ENCODE results near the gene CCDC187.
"Not testable (repeated sequence)": the region's sequence is repeated elsewhere in the genome, so short reads cannot be mapped to it uniquely, and the experiment has no call there.

Gene CCDC187

DNA sequence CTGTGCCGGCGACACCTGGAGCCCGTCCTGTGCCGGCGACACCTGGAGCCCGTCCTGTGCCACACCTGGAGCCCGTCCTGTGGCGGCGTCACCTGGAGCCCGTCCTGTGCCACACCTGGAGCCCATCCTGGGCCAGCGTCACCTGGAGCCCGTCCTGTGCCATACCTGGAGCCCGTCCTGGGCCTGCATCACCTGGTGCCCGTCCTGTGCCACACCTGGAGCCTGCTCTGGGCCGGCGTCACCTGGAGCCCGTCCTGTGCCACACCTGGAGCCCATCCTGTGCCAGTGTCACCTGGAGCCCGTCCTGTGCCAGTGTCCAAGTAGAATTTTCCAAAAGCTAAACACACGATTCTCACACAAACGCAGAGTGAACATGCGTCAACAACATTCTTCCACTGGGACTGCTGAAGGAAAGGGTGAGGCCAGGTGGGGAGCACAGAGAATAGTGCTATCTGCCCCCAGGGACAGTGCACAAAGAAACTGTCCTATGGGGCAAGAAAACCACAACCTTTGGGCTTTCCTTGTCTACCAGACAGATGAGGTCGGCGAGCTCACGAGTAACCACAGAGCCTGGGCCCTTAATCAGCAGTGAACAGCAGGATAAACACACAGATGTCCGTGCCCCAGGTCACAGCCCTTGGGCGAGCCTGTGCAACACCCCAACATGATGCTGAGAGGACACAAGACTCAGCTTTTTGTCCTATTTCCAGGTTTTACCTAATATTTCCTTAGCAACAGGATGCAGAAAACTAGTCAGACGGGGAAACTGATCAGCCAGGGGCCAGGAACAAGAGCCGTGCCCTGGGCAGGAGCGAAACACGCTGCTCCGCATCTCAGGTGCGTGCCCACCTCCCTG is 66.2 kb downstream of the CCDC187 start:
- no peak for DNase-seq

DNA sequence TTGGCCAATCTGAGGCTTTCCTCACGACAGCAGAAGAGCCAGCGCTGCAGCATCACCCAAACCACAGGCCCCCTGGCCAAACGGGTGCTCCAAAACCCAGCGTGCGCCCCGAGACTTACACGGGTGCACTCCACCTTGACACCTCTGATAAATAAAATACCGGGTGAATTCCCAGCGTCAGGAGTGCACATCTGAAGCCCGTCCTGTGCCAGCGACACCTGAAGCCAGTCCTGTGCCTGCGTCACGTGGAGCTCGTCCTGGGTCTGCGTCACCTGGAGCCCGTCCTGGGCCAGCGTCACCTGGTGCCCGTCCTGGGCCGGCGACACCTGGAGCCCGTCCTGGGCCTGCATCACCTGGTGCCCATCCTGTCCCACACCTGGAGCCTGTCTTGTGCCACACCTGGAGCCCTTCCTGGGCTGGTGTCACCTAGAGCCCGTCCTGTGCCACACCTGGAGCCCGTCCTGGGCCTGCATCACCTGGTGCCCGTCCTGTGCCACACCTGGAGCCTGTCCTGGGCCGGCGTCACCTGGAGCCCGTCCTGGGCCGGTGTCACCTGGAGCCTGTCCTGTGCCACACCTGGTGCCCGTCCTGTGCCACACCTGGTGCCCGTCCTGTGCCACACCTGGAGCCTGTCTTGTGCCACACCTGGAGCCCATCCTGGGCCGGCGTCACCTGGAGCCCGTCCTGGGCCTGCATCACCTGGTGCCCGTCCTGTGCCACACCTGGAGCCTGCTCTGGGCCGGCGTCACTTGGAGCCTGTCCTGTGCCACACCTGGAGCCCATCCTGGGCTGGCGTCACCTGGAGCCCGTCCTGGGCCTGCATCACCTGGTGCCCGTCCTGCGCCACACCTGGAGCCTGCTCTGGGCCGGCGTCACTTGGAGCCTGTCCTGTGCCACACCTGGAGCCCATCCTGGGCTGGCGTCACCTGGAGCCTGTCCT is 67.2 kb downstream of the CCDC187 start:
- not testable (repeated sequence) for DNase-seq

DNA sequence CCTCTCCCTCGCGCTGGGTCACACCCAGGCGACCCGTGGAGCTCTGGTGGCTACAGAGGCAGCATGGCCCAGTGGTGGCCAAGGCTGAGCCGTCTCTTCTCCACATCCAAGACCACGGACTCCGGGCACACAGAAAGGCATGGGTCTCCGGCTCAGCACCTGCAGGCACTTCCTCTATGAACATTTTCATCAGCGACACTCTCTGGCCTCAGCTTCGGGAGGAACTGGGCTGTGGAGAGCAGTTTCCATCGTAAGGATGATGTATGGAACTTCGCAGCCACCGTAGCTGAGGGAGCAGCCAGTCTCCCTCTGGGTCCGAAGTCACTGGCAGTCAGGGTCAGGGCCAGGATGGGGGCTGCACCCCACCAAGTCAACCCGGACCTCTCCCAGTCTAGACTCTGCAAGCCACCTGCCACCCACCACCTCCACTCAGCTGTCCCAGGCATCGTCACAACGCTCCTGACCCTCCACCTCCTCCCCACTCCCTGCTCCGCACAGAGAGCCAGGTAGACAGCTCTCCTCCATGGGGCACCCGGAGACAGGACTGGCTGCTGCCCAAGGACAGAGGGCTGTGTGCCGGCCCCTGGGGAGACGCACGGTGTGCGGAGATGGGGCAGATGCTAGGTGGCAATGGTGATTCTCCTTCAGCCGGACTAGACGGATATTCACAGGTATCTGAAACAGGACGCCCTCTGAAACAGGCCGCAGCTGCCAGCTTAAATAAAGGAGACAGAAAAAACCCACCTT is 68.0 kb downstream of the CCDC187 start:
- DNase-seq: no peak

DNA sequence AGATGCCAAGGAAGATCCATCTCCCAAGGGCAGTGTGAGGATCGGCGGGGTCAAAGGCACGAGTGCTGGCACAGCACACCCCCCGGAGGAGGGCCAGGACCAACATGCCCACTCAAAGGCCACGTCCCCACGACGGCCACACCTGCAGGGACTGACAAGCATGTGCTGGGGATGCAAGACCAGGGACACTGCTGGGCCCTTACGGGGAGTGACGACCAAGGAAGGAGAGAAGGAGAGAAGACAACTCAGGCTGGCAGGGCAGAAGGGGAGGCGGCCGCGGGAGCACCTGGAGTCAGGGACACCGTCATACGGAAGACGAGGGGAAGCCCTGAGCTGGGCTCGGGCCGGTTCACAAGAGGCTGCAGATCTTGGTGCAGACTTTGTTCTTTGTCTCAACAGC is 68.7 kb downstream of the CCDC187 start:
- DNase-seq: no peak

DNA sequence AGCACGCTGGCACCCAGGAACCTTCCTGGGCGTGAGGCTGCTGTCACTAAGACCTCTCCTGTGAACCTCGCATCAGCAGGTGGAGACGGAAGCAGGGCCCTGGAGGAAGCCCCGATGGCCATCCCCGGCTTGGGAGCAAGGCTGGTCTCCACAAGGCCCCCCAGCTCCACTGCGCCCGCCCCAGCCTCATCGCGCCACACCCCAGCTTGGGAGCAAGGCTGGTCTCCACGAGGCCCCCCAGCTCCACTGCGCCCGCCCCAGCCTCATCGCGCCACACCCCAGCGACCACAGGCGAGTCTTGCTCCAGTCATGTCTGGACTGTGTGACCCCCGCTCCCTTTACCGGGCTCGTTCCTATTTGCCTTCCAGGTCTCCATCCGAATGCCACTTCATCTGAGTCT is 69.3 kb downstream of the CCDC187 start:
- no peak for DNase-seq

DNA sequence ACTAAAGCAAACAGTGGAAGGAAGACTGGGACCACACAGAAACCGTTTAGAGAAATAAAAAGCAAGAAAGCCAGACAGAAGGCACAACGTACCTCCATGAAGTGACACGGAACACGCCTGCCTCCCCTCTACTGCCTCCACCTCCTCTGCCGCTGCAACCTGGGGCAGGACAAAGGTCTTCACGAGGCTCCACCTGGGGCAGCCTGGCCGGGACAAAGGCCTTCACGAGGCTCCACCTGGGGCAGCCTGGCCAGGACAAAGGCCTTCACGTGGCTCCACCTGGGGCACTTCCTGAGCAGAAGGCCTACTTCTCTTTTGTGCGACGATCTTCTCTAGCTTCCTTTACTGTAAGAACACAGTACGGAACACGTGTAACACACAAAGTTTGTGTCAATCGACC is 70.0 kb downstream of the CCDC187 start:
- no peak for DNase-seq

DNA sequence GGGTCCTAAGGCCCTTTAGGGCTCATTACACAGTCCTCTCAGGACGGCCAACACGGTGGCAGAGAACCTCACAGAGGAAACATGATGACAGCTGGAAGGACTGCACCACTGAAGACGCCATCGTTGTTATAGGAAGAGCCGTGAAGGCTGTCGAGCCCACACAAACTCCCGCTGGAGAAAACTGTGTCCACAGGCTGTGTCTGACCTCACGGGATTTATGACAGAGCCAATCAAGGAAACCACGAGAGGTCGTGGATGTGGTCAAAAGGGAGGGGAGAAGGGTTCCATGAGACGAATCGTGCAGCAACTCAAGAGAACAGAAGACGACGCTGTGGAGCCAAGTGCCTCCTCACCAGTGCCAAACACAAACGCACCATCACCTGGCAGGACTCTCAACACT is 70.5 kb downstream of the CCDC187 start:
- no peak for DNase-seq

DNA sequence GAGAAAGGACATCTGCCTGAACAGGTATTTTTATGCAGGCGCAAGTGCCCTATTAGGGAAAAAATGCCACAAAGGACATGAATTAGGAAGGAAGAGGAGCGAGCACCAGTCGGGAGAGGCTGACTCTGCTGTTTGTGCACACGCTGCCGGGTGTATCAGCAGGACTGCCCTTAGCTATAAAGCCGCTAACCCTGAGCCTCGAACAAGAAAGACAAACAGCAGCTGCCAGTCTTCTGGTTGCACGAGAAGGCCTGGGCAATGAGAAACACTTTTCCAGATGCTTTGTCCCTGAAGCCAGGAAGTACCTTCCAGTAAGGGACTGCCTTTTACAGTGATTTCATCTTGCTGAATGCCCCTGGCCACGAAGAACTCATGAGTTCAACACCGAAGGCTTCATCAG is 70.9 kb downstream of the CCDC187 start:
- no peak for DNase-seq

DNA sequence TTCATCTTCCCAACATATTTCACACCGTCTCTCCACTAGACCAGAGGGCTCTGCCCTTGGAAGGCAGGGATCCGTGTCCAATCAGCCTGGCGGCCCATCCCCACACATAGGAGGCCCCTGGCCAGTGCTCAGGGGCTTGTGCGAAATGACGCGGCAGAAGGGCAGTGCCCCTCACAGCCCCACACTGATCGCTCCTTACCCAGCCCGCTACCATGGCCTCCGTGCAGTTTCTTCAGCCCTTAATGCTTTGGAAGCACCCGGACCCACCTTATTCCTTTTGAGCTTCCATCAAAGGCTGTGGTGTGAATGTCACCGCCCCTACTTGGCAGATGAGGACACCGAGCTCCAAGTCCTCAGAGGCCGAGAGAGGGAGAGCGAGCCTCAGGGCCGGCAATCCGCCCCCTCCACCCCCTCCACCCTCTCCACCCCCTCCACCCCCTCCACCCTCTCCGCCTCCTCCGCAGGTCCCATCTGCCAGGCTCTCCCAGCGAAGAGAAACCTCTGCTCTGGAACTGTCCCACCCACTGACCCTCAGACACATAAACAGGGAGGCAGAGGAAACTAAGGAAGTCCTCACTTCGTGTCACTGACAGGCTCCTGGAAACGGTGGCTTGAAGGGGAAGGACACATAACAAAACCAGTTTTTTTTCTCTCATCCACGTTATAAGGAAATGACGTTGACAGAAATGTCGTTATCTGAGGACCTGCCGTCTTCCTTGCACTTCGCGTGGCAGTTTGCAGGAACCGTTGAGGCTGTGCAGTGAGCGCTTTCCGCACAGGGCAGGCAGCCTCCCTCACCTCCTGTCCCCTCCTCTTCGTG is 72.2 kb downstream of the CCDC187 start:
- DNase-seq: no peak

DNA sequence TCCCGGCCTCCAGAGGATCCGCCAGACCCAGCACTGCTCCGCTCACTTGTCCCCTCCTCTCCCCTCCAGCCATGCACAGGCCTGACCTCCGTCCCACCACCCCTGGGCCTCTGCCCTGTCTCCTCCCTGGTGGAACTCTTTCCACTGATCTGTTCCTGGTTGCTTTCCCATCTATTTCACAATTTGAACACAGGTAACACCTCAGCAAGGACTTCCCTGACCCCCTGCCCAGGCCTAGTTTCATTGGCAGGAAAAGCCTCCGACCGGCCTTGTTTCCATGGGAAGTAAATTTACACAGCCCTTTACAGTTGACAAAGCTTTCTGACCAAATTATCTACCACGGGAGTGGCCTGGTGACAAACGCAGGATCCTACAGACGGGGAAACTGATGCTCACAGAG is 73.1 kb downstream of the CCDC187 start:
- no peak for DNase-seq

DNA sequence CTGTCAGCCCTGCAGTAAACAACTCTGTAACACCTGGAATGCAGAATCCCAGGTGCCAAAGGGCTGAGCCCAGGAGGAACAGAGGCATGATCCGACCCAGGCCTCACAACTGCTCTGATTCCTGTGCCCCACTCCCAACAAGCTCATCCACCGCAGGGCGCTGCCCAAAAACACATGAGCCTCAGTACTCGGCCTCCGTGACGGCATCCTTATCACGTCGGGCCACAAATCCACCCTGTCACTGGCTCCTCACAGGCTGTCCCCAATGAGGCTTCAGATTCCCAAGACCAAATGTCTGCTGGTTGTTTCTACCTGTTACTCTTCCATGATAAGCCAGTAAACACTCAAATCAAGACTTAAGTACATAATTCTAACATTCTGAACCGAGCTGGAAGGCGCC is 73.5 kb downstream of the CCDC187 start:
- DNase-seq: no peak

DNA sequence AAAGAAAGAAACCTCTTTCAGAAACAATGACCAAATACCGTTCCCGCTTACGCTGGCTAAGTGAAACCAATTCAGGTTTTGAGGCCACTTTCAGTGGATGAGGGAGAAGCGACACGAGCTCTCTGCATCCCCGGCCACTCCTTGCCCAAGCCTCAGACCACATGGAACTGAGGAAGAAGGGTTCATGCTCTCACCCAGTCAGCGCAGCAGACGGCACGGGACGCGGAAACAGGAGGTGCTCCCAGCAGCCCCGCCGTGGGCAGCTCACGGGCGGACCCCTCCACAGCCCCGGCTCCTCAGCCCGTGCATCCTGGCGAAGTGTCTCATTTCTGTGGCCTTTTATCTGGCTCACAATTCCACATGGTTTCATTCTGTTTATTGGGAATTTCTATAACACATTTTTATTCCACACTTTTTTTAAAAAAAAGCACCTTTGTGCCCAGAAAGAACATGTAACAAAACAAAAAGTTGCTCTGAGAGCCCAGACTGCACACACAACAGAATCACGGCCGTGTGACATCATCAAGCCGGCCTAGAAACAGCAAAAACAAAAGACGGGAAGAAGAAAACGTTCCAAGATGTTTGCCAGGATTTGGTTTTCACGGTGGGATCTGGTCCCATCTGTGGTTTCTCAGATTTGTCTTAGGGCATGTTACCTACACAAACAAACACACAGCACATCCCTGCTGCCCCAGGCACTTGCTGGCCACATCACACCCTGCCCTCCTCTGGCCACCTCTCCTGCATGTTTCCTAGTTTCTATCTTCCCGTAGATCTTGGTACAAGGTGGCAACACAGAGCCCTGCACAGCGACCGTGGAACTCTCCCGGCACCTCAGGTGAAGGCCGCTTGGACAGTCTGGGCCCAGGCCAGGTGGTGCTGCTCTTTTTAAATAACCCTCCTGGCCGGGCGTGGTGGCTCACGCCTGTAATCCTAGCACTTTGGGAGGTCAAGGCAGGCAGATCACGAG is 74.5 kb downstream of the CCDC187 start:
- no peak for DNase-seq

DNA sequence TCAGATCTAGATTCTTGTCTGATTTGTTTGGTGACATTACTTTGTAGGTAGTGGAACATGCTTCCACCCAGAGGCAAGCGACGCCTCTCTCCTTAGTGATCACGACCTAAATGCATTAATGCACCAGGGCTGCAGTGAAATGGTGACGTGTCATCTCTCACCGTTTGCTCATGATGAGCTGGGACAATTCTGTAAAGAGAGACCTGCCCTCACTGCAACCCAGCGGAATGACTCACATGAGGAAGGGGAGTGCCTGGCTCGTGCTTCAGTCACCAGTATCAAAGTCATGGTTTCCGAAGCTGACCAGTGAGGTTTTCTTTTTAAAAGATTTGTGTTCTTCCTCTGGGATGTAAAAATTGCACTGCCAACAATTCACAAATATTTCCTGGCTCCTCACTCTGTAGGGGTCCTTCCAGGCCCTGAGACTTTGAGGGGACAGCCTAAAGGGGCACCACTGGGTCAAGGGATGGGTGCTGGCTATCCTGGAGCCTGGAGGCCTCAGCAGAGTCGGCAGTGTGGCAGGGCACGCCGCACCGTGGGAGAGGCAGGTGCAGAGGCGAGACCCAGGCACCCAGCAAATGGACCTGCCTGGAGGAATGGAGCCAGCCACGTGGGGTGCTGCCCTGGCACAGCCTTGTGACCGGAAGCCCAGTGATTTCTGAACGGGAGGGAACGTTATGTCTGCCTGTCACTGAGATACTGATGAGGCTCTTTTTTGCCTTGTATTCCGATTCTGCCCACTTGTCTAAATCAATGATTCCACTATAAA is 75.6 kb downstream of the CCDC187 start:
- DNase-seq: no peak

DNA sequence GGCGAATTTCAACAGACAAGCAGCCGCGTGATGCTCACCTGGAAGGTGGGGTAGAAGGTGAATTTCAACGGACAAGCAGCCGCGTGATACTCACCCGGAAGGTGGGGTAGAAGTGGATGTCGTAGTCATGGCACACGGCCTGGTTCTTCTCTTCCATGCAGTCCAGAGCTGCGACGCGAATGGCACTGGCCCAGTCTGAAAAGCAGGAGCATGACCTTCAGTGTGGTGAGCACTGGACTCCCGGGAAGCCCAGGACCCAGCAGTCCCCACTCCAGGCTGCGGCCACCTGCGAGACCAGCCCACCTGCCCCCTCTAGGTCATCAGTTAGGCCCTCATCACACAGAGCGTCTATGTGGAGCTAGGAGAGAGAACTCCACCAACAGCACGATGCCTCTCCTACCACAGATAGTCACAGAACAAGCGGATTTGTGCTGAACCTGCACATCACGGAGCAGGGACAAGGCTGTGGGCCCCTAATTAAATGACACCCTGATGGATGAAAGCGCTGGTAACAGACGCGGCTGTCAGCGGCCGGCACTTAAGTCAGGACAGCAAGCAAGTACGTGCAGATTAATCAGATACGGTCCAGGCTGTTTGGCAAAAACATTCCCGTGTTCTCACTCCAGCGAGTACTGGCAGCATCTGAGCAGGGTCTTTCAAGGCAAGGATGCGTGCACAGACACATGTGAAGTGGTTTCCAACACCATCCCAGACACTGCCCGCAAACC is 77.0 kb downstream of the CCDC187 start:
- DNase-seq: no peak

DNA sequence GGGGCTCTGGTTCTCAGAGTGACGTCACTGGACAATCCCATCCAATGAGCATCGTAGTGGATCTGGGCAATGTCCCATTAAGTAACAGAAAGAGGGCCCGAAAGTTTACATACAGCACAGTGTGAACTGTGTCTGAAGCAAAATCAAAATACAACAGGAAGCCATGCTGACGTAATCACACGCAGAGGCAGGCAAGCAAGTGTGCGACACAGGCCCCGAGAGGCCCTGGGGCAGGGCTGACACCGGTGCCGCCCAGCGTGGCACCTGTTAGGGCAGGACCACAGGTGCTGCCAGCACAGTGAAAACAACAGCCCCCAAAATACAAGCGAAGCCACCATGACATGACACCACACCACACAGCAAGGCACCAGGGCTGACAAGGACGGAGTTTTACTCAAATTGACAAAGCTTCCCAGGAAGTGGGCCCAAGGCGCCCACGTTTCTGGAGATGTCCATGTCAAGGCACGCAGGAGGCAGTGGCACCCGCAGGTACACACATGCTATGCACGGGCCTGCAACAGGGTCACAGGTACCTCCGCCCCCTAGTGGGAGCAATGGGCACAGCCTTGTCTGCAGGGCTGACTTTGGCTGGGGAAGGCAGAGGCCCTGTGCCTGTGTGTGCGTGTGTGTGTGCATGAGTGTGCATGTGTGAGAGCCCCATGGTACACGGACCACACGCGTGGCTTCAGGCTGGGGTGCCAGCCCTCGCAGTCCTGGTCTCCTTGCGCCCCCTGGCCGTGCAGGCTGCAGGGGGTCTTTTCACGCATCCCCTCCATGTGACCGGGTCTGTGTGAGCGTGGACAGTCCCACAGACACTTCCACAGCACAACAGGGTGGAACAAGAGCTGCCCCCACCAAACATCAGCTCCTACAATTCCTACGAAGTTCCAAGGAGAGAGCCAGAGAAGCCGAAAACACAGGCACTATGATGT is 77.9 kb downstream of the CCDC187 start:
- no peak for DNase-seq

DNA sequence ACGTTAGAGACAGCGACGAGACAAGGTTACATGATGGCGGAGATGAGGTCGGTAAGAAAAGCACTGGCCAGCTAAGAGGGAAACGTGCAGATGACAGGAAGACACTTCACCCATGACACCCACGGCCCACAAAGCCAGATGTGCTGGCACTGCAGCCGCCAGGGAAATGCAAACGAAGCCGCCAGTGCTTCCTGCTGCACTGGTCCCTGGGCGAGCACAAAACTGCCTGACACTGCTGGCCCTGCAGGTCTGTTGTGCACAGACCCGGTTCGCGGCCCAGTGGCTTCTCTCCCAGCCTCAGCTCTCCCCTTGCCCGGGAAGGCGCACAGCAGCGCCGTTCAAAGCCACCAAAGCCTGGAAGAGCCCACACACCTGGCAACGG is 78.5 kb downstream of the CCDC187 start:
- no peak for DNase-seq

DNA sequence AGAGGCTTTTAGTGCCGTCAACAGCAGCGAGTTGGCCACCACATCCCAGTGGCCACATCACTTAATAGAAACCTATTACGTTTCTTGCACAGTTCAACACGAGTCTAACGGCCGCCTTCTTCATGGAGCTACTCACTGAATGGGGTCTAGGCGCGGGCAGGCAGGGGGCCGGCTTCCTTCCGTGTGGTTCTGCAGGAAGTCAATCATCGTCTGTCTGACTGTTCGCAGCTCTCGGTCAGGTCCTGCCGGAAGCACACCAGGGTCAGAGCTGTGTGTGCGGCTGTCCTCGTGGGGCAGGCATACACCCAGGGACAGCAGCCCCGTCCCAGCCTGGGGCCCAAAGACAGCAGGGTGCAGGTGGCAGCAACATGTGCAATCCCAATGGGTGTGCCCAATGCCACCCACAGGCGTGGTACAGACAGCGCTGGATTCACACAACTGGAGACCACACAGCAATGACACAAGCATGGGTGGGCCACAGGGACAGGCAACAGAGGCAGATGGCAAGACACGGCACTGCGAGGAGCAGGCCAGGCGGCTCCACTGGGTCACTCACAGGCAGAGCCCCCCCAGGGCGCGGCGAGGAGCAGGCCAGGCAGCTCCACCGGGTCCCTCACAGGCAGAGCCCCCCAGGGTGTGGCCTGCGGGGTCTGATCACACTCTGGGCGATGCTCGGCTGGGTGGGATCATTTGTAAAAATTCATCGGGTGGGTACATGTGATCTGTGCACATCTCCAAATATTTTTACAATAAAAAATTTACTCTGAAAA is 79.8 kb downstream of the CCDC187 start:
- DNase-seq: no peak

DNA sequence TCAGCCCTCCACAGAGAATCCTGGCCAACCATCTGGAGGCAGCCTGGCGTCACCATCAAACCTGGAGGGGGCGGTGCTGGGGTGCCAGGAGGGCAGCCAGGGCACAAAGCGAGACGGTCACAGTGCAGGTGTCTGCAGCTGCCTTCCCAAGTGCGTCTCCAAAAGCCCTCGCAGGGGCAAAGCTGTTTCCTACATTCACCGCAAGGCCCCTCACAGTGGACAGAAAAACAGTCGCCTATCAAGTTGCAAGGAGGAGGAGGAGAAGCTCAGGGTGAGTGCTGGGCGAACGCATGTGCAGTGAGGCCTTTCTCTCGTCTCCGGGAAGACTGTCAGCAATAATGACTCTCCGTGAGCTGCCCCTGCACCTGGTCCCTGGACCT is 81.0 kb downstream of the CCDC187 start:
- no peak for DNase-seq

Data from cortex of kidney (tissue), 1 donor.